Measurements from ENCODE around the gene BOLA3. TPM values are rescaled to one million over a fixed set of nuclear protein-coding genes. Genes with fewer than 3 reads are reported as not detected.

BOLA3 gene
- total and polyA plus RNA-seq, 2 of the 4 experiments (the other 2 are of a cell fraction) = 13.3 to 39.5 TPM

- Histone ChIP-seq H3K9me3 (ENCODE audit: control insufficient read depth, insufficient read depth, low read length) (no peaks in the 10 kb centered on the region), H3K18ac (ENCODE audit: low read depth, low read length) (no peak overlapping the region), H2AK5ac (ENCODE audit: low read depth, low read length) (no peak overlapping the region), H3K79me1 (ENCODE audit: low read depth in 1 of 2, low read length in 2 of 2) (peaks cover 4 to 28% of the 10 kb centered on the region in 2 experiments; a peak in 3 of 4 replicates), H4K5ac (ENCODE audit: low read depth, low read length) (no peak overlapping the region), H3K27ac (ENCODE audit: insufficient read depth, low read length) (no peak overlapping the region), H3K4me3 (ENCODE audit: insufficient read depth, low read depth, low read length) (no peak overlapping the region), H2AK9ac (replicated peaks; ENCODE audit: low read depth, low read length, poor library complexity) (no peak overlapping the region), H3K27me3 (ENCODE audit: control insufficient read depth, insufficient read depth, low read length) (no peaks in the 10 kb centered on the region), H3K4me1 (ENCODE audit: control insufficient read depth, insufficient read depth, low read length) (peaks cover 4% of the 10 kb centered on the region; the same call in 1 of the 2 replicates), H3K4ac (ENCODE audit: low read depth, low read length) (no peak overlapping the region), H3K36me3 (ENCODE audit: control insufficient read depth, insufficient read depth, low read length) (peaks cover 18% of the 10 kb centered on the region), H3K9me1 (ENCODE audit: insufficient read depth, low read length) (peaks cover 8% of the 10 kb centered on the region), H4K91ac (ENCODE audit: insufficient read depth, low read depth, low read length) (no peak overlapping the region), H4K8ac (ENCODE audit: low read depth in 2 of 2, low read length in 2 of 2) (no peak overlapping the region), H3K9ac (ENCODE audit: low read depth, low read length) (no peak overlapping the region), H2BK5ac (ENCODE audit: low read depth, low read length, poor library complexity, severe bottlenecking) (no peak overlapping the region), H2BK120ac (ENCODE audit: low read depth, low read length) (no peak overlapping the region), H2AFZ (replicated peaks; ENCODE audit: low read length, poor library complexity) (no peak overlapping the region), H4K20me1 (ENCODE audit: insufficient read depth, low read length) (no peaks in the 10 kb centered on the region), H2BK15ac (ENCODE audit: low read depth, low read length) (no peak overlapping the region), H3K14ac (replicated peaks; ENCODE audit: low read depth, low read length) (no peak overlapping the region), H3K23ac (ENCODE audit: low read depth, low read length) (no peak overlapping the region), H3K56ac (ENCODE audit: extremely low read depth, insufficient read depth, low read length) (no peak overlapping the region), H2BK20ac (ENCODE audit: low read depth, low read length) (no peak overlapping the region), H3K4me2 (ENCODE audit: low read depth, low read length) (no peak overlapping the region)
- ATAC-seq (ENCODE audit: low read depth) (no peak), DNase-seq (no peak)
- ChIA-PET POLR2A (ENCODE audit: unreplicated experiment) (no interaction called here), CTCF (interaction anchor here (0.7 to 1.0 kb wide), 2 partner anchors 204 to 329 kb away, joined by 3 to 4 read pairs; no protein-coding TSS in a partner anchor)
- no CpG with 5 or more reads among the region's 2 CpGs for WGBS, 2 experiments (ENCODE audit: extremely low coverage in 2 of 2, insufficient read length in 1 of 2)
- intact Hi-C loops (cut with micrococcal nuclease) = no loop called here
- dilution Hi-C loops (cut with HindIII; ENCODE audit: low sequenced_read_pairs, unreplicated experiment) = no loop called here
- BruUV-seq (replicated peaks) = no TSS peak
- TF ChIP-seq RFX5 (IDR thresholded peaks at IDR 0.05; ENCODE audit: low read depth, low read length) = no peak
- no peak for TF ChIP-seq NFE2L2 (IDR thresholded peaks at IDR 0.05; ENCODE audit: low read depth, low read length)
- TF ChIP-seq CEBPB (IDR thresholded peaks at IDR 0.05; ENCODE audit: low read depth, low read length) = no peak
- TF ChIP-seq POLR2A (IDR thresholded peaks at IDR 0.05; ENCODE audit: low read depth, low read length) = no peak
- TF ChIP-seq RCOR1 (IDR thresholded peaks at IDR 0.05; ENCODE audit: insufficient replicate concordance, low read length) = no peak
- no peak for TF ChIP-seq CHD1 (IDR thresholded peaks at IDR 0.05; ENCODE audit: low read depth, low read length)
- no peak for TF ChIP-seq BHLHE40 (IDR thresholded peaks at IDR 0.05; ENCODE audit: low read depth, low read length)
- no peak for TF ChIP-seq MXI1 (IDR thresholded peaks at IDR 0.05; ENCODE audit: borderline replicate concordance, low read depth, low read length)
- in situ Hi-C loops (cut with MboI; ENCODE audit: low sequenced_read_pairs) = no loop called here
These were observed 5.2 kb upstream of the BOLA3 start for GRCh38 chr2:74152954-74153353.
